ENCODE measurements around the gene PLPPR4.

The PLPPR4 gene

DNA sequence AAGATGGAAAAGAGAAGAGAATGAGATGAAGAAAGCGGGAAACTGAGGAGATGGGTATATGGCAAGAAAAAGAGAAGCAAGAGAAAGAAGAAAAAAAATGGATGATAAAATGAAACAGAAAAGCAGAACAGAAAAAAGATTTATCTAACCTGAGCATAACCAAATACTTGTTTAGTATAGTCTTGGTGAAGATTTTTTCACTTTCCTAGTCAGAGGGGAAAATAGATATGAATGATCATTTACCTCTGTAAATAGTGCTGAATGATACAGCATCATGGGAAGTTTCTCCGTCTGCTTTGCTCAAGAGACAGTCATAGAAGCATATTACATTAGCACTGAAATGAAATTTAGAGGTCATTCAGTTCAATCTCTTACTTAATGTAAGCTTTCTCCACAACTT, 36.1 kb upstream of the PLPPR4 start:
- TF ChIP-seq, protein P1, sequence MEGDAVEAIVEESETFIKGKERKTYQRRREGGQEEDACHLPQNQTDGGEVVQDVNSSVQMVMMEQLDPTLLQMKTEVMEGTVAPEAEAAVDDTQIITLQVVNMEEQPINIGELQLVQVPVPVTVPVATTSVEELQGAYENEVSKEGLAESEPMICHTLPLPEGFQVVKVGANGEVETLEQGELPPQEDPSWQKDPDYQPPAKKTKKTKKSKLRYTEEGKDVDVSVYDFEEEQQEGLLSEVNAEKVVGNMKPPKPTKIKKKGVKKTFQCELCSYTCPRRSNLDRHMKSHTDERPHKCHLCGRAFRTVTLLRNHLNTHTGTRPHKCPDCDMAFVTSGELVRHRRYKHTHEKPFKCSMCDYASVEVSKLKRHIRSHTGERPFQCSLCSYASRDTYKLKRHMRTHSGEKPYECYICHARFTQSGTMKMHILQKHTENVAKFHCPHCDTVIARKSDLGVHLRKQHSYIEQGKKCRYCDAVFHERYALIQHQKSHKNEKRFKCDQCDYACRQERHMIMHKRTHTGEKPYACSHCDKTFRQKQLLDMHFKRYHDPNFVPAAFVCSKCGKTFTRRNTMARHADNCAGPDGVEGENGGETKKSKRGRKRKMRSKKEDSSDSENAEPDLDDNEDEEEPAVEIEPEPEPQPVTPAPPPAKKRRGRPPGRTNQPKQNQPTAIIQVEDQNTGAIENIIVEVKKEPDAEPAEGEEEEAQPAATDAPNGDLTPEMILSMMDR (conservative IDR thresholded peaks at IDR 0.05; ENCODE audit: low read depth, low read length) = no peak
- no peak for DNase-seq (ENCODE audit: low read depth)
- H3K4me3 ChIP-seq (ENCODE audit: low read depth, low read length) = no peak overlapping the region

DNA sequence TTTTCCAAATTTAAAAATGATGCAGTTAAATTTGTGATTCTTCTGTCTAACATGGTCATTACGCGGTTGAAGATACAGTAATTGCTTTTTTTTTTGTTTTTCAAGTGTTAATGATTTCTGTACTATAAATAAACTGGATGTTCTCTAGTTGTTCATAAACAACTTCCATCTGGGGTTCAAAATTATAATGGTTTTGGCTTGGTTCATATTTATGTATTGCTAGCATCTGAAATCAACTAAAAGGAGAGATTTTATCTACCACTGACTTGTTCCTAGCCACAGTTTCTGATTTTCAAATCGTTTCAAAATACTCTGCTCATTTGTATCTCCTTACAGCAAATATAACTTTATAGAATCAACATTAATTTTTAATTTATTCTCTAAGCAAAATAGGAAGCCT, 35.2 kb upstream of the PLPPR4 start:
- H3K4me3 ChIP-seq (ENCODE audit: low read depth, low read length) = no peak overlapping the region
- DNase-seq (ENCODE audit: low read depth) = no peak
- TF ChIP-seq, protein P1 (conservative IDR thresholded peaks at IDR 0.05; ENCODE audit: low read depth, low read length) = no peak

DNA sequence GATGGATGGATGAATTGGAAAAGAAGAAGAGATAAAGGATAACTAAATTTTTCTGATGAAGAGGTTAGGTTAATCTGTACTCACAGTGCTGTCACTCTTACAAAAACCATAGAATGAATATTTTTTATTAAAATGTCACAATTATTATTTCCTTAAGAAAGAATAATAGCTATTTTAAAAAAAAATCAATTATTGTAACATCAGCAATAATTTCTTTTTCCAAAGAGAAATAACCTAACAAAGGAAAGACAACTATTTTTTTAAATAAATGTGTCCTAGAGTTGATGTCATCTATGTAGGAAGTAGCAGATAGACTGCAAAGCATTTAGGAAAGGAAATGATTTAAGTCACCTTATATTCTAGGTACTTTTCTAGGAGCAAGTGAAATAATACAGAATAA, 33.6 kb upstream of the PLPPR4 start:
- no peak for DNase-seq (ENCODE audit: low read depth)
- TF ChIP-seq, protein P1 (conservative IDR thresholded peaks at IDR 0.05; ENCODE audit: low read depth, low read length) = no peak
- H3K4me3 ChIP-seq (ENCODE audit: low read depth, low read length) = no peak overlapping the region

DNA sequence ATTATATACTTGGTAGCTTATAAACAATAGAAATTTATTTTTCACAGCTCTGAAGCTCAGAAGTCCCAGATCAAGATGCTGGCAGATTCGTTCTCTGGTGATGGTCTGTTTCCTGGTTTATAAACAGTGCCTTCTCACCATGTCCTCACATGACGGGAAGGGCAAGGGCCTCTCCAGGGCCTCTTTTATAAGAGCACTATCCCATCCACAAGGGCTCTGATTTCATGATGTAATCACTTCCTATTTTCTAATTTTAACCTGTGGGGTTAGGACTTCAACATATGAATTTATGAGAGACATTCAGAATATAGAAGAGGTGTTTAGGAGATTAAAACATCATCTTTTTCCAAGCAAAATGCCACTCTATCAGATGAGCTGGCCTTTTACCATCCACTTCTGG, 32.1 kb upstream of the PLPPR4 start:
- DNase-seq (ENCODE audit: low read depth) = no peak
- TF ChIP-seq, protein P1 (conservative IDR thresholded peaks at IDR 0.05; ENCODE audit: low read depth, low read length) = no peak
- H3K4me3 ChIP-seq (ENCODE audit: low read depth, low read length) = no peak overlapping the region

DNA sequence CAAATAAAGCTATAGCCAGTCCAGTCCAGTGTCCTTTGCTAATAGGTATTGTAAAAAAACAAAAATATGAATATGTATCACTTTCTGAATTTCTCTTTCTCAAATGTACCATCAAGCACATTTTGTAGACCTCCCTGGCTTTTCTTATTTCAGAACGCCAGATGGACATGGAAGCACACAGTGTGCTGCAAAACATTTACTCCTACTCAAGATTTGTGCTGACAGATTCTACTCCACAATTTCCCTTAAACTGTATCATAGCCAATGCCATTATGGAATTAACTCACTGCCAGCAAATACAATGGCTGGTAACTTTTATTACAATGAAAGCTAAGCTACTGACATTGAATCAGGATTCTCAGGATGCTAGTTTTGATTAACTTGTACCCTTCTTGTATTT, 30.8 kb upstream of the PLPPR4 start:
- no peak overlapping the region for H3K4me3 ChIP-seq (ENCODE audit: low read depth, low read length)
- TF ChIP-seq, protein P1 (conservative IDR thresholded peaks at IDR 0.05; ENCODE audit: low read depth, low read length) = no peak
- no peak for DNase-seq (ENCODE audit: low read depth)

DNA sequence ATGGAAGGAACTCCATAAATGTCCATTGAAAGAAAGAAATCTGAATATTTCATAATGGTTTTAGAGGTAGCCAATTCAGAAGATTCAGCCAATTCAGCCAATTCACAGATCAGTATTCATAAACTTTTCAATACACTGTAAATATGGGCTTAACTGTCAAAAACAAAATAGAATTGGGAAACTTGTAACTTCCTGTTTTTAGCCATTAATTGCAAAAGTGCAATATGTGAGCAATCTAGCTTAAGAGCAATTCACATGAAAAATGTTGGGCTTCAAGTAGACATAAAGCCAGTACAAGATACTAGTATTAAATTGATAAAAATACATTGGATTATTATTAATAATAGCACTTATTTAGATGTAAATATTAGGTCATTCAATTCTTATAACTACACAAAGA, 27.5 kb upstream of the PLPPR4 start:
- no peak overlapping the region for H3K4me3 ChIP-seq (ENCODE audit: low read depth, low read length)
- TF ChIP-seq, protein P1 (conservative IDR thresholded peaks at IDR 0.05; ENCODE audit: low read depth, low read length) = no peak
- DNase-seq (ENCODE audit: low read depth) = no peak

DNA sequence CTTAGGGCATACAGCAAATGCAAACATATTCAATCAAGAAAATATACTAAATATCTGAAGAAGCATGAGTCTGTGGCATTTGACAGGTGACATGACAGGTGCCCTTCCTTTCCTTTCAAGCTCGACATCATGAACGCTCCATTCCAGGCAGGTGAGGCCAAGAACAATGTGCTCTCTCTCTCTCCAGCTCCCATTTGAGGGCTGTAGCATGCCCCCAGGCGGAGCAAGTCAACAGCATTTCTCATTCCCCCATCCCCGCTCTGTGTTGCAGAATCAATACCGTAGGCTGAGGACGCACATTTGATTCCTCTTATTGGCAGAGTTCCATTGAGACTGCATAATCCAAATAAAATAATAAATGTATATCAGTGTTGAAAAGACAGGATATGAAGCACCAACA, 24.6 kb upstream of the PLPPR4 start:
- no peak for DNase-seq (ENCODE audit: low read depth)
- TF ChIP-seq, protein P1 (conservative IDR thresholded peaks at IDR 0.05; ENCODE audit: low read depth, low read length) = no peak
- no peak overlapping the region for H3K4me3 ChIP-seq (ENCODE audit: low read depth, low read length)

All from choroid plexus epithelial cell (primary cell).